DMS53 (cell line): ENCODE results near the gene PERCC1.

Experiments used
- DNase-seq: peaks from one replicate; lab custom pipeline; 2025; lab: John Stamatoyannopoulos, UW

The PERCC1 gene

DNA sequence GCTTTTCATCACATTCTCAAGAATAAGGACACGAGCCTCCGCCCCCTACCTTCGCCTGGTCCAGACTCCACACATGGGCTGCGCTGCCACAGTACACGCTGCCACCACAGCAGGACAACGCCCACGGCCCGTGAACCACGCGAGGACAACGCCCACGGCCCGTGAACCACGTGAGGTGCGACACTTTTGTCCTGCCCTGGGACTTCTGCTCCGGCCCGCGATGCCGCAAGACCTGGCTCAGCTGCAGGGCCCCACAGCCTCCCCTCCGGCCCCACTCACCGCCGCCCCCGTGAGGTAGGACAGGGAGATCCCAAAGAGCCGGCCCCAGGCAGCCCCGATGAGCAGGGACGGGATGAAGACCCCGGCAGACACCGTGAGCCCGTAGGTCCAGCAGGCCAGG, 19.3 kb downstream of the PERCC1 start:
- no peak for DNase-seq

- no peak for DNase-seq
Measured at GRCh38 chr16:1450841-1451240, 20.0 kb downstream of the PERCC1 start.

DNA sequence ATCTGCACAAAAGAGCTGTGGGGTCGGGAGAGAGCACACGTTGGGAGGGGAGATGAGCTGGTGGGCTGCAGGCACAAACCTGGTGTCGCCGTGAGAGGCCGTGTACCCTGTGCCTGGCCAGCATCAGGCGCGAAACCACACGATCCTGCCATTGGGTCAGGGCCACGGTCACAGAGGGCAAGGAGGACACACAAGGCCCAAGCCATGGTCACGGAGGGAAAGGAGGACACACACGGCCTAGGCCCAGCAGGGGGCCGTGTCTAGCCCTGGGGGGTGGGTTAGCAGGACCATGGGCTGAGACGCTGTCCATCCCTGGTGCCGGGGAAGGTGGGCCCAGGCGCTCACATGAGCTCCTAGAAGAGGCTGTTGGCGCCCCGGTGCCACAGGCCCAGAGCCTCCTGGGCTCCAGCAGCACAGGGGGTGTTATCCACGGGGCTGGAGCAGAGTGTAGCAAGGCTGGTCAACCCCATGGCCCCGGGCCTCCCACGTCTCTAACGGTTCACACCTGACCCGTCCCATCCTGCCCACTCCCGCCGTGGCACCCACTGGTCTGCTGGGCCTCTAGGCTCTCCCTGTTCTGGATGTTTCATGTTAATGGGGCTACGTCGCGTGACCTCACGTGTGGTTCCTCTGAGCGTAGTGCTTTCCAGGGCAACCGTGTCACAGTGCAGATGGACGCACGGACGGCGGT, 21.0 kb downstream of the PERCC1 start:
- DNase-seq, result no peak

DNA sequence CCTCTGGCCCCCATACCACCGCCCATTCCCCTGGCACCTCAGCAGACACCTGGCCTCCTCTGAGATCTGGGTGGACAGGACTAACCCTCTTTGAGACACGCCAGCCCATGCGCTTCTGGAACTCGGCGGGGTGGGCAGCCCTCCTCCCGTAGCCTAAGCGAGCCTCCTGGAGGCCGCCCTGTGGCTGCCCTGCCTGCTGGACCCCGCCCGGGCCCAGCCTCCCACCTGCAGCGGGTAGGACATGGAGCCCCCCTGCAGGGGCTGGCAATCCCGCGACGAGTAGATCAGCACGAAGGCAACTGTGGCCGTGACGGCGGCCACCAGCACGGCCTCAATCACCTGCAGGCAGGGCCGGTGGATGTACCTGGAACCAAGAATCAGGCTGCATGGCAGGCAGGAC, 21.7 kb downstream of the PERCC1 start:
- no peak for DNase-seq

- DNase-seq, result no peak
Measured at GRCh38 chr16:1453316-1453715, 22.4 kb downstream of the PERCC1 start.

GRCh38 chr16:1454561-1454960, 23.7 kb downstream of the PERCC1 start:
- no peak for DNase-seq

DNA sequence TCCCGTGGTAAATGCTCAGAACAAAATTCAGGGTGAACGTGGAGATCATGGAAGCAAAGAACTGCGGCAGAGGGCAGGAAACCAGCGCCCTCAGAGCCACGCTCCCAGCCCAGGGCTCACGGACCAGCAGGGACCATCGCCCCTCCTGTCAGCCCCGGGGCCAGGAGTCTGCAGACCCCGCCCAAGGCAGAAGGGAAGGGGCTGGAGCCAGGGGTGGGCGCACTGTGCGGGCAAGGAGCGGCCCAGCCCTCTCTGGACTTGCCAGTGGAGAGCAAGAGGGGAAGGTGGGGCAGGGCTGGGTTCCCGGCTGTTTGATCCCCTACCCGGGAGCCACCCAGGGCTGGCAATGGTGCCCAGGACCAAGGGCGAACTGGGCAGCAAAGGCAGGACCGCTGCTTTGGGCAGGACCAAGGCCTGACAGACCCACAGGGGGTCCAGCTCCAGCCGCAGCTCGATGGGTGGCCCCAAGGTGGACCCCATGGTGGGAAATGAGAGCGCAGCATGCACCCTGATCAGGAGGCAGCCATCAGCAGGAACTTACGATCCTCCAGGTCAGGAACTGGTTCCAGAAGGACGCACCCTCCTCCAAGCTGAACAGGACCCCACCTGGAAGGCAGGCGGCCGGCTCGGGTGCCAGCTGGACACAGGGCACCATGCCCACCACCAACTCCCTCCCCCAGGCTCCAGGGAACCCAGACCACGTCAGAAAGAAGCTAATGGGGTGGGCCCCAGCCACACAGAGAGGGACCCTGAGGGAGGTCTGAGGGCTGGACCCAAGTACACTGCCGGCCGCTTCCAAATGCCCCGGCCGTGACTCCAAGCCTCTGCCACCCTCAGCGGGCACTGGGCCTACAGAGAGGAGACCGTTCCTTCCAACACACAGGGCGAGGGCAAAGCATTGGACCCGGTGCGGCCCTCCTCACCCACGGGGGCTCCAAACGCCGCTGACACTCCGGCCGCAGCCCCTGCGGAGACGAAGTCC, 24.6 kb downstream of the PERCC1 start:
- DNase-seq, result no peak

- no peak for DNase-seq
Measured at GRCh38 chr16:1456951-1457350, 26.1 kb downstream of the PERCC1 start.

DNA sequence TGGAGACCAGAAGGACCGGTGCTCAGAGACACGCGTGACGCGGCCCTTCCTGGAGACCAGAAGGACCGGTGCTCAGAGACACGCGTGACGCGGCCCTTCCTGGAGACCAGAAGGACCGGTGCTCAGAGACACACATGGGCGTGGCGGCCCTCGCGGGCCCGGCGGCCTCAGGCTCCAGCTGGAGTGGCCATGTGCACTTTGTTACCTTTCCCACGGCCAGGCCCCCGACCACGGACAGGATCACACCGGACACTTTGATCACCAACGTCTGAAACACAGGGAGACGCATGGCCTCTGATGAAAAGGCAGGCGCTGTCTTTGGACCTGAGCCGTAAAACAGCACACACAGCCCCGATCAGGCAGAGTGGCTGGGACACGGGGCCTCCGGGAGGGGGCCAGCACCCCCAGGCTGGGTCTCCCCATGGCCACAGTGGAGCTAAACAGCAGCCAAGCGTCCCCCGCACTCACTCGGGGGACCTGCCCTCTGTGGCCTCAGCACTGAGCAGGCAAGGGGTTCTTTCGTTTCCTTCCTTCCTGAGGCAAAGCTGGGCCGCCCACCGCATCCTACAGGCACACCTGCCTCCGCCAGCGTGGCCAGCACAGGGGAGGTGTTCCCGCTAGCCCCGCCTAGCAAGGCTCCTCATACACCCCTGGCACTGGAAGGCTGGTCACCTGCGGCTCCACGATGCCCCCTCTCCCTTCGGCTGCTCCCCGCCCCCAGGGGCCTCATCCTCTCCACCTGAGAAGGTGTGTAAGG, 26.8 kb downstream of the PERCC1 start:
- no peak for DNase-seq

GRCh38 chr16:1458336-1458976, 27.6 kb downstream of the PERCC1 start:
- DNase-seq, result no peak

- DNase-seq, result no peak
Measured at GRCh38 chr16:1458977-1459341, 28.1 kb downstream of the PERCC1 start.

DNA sequence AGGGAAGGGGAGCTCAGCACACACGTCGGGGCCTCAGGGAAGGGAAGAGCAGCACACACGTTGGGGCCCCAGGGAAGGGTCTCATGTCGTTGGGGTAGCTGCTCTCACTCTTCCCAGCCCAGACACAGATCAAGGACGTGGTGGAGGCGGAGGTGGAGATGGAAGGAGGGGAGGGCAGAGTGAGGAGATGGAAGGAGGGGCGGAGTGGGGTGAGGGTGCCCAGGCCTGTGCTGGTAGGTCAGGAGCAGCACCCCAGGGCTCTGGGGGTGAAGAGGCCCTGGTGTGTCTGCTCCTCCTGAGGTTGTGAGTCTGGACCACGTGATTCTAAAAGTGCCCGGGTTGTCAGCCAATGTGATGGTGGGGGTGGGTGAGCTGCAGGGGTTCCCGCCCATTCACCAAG, 29.1 kb downstream of the PERCC1 start:
- DNase-seq, result no peak

DNA sequence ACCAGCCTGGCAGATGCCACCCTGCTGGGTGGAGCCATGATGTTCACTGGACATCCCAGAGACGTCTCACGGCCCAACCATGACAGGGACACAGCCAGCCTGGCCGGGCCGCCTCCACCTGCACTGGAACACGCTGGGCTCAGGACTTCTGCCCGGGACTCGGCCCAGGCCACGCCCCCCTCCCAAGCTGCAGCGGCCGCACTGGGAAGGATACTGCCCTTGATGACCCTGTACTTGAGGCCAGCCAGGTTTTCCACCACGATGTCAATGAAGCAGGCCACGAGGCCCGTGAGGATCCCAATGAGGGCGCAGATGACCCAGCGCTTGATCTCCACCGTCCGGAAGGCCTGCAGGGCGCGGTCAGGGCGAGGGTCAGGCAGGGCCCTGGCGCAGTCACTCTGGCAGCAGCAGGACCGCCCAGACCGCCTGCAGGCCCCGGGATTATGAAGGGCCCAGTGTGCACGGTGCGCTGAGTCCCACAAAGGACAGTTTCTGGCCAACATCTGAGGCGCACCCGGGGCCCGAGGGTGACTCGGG, 29.8 kb downstream of the PERCC1 start:
- no peak for DNase-seq

DNA sequence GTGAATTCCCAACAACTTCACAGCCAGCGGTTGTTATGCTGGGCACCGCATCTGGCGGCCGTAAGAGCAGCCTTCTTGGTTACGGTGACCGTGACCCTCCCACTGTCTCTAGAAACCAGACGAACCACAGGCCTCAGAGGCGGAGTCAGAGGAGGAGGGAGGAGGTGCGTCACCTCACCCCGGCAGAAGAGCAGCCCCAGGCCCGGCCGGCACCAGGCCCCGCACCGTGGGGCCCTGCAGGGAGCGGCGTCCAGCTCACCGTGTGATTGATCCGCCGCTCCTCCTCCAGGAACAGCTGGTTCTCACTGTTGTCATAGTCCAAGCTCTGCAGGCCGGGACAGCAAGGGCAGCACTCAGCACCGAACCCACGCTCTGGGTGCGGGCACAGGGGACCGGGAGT, 30.3 kb downstream of the PERCC1 start:
- no peak for DNase-seq

DNA sequence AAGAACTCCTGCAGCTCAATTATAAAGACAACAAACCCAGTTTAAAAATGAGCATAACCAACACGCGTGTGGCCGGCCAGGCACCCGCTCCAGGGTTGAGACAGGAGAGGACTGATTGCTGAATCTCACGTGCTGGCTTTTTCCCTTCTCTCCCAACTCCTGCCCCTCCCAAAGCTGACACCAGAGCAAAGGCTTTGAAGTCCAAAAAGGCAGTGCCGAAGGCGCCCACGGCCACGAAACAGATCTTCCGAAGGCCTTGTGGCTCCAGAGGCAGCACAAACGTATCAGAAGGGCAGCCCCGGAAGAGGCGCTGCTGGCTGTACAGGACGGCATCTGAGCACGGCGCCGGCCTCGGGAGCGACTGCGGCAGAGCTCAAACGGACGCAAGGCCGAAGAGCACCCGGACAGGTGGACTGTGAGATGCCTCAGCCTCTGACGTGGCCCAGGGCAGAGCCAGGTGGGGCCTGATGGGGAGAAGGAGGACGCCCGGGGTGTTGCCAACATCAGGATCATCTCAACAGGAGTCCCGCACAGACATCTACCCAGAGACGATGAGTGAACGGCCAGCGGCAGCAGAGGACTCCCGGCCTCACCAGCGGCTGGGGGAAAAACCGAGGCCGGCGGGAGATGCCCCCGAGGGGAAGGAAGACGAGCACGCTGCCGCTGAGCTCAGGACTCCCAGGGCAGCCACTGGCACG, 33.5 kb downstream of the PERCC1 start:
- no peak for DNase-seq

DNA sequence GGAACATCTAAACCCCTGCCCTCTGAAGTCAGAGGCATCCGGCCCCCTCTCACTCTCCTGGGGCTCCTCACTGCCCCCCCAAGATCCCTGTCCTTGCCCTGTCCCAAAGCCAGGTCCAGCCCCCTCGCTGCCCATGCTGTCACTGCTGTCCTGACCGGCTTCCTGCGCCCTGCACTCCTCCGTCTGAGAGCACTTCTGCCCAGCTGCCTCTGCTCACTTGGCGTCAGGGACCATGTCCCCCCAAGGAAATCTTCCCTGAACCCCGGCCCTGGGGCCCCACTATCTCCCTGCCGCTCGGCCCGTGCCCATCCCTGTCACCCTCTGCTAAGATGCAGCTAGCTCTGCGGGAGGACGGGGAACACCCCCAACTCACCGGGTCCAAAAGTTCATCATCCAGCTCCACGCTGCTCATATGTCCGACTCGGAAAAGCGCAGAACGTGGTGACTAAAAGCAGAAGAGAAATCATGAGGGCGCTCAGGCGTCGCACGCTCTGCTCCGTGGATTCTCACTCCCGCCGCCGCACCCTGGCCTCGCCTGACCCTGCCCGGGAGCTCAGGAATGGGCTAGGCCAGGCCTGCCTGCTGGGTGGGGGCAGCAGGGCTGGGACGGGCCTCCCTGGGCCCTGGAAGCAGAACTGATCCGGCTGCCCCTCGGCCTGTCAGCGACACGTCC, 34.2 kb downstream of the PERCC1 start:
- no peak for DNase-seq

DNA sequence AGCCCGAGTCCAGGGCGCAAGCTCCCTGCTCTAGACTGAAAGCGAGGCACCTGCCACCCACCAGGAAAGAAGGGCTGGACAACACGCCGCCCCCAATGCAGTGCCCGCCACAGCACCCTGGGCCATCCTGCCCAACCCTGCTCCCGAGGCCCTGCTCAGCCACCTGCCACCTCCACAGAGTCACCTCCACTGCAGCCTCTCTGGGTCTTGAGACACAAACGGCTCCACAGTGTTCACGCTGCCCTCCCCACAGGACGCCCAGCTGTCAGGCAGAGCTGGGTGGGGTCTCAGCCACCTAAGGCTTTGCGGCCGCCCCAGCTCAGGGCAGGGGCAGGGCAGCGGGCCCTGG, 34.7 kb downstream of the PERCC1 start:
- no peak for DNase-seq

GRCh38 chr16:1466054-1466453, 35.2 kb downstream of the PERCC1 start:
- DNase-seq, result no peak

DNA sequence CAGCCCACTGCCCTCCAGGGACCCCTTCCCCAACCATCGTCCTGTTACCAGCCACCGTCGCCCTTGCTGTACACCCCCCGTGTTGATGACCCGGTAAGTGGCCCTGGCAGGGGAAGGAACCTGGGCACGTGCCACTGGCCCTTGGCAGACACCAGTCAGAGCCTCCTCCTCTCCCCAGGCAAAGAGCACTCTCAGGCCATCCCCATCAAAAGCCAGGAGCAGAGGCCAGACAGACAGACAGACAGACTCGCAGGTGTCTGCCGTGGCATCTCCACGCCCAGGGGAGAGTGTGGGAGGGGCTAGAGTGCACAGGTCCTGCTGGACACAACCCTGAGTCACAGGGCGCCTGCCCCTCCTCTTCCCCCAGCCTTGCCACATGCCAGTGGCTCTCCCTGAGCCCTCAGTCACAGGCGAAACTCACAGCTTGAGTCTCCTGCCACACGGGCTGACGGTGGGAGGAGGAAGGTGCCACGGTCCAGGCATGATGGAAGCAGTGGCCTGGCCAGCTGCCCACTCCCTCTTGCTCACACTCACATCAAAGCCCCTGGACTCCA, 36.2 kb downstream of the PERCC1 start:
- peak; percentile 48 for DNase-seq

DNA sequence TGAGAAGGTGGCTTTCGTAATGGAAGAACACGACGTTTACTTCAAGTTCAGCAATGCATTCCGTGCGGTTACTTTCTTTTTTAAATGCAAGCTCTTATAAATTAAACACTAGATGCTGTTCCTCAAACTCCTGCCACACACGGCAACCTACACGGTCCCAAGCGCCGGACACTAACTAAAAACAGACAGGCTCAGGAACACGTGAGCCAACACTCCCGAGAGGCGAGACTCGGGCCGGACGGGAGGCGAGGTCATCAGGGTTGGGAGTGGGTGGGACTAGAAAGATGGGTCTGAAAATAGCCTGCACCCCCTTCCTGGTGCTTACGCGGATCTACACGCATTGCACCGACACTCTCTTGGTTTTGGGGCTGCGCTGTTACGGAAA, 37.5 kb downstream of the PERCC1 start:
- no peak for DNase-seq
